HG03378 (cell line): ENCODE measurements around the gene DIPK2B.

Source experiments
- ATAC-seq: cut with Tn5 transposase; IDR thresholded peaks from one replicate; pipeline ENCODE4 v1.9.1; 2021; ENCODE audit warnings: mild to moderate bottlenecking, moderate library complexity; ENCODE audit not compliant: unreplicated experiment

DIPK2B gene, protein sequence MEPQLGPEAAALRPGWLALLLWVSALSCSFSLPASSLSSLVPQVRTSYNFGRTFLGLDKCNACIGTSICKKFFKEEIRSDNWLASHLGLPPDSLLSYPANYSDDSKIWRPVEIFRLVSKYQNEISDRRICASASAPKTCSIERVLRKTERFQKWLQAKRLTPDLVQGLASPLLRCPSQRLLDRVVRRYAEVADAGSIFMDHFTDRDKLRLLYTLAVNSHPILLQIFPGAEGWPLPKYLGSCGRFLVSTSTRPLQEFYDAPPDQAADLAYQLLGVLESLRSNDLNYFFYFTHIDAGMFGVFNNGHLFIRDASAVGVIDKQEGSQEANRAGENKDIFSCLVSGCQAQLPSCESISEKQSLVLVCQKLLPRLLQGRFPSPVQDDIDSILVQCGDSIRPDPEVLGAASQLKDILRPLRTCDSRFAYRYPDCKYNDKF

DNA sequence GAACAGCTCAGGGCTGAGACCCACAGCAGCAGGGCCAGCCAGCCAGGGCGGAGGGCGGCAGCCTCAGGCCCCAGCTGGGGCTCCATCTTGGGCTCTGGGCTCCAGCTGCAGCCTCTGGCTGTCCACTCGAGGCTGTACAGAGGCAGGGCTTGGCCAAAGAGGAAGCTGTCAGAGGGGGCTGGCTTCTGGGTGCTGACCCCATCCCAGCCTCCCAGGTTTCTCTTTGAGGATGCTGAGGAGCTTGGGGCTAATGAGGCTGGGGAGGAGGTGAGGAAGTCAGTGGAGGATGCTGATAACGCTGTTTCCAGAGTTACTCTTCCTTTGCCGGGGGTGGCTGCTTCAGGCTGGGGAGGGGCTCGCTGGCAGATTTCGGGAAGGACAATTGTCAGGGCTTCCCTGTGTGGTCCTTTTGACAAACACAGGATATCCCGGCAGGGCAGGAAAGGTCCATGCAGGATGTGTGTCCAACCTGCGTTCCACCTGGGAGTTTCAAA lies at the start of gene DIPK2B:
Gene DIPK2B (minus strand): TSS at position 136 of the 494 bp plus-strand sequence. CDS start 50 bp downstream, at position 86.
- no peak for ATAC-seq

DNA sequence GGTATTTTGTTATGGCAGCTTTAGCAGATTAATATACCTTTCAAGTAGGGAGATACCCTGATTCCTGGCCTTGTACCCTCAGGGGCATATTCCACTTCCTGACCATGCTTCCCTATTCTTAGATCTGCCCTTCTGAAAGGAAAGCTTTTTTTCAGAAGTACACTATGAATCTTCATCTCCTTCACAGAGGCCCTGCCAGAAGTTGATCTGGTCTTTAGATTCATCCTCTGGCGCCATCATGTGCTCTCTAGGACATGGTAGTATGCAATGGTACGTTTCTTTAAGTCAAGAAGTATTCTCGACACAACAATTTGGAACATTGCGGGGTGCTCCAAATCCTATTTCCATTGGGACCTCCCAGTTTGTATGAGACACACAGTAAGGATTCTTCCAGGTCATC lies 39.6 kb upstream of the DIPK2B start:
- no peak for ATAC-seq

DNA sequence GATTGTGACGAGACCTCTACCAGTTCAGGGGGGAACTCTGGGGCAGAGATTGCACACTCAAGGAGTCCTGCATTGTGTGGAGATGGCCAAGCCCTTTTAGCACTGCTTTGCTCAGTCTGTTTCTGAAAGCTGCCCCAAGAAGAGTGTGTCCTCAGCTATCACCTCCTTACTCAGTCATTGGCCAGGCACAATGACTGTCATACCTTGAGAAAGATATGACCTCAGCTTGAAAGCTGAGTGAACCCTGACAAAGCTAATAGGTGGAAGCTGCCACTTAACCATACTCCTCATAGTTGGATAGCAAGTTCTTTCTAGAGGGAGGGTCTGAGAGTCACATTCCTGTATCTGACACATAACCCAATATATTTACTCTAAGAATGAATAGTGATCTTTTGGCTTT lies 37.8 kb upstream of the DIPK2B start:
- no peak for ATAC-seq

DNA sequence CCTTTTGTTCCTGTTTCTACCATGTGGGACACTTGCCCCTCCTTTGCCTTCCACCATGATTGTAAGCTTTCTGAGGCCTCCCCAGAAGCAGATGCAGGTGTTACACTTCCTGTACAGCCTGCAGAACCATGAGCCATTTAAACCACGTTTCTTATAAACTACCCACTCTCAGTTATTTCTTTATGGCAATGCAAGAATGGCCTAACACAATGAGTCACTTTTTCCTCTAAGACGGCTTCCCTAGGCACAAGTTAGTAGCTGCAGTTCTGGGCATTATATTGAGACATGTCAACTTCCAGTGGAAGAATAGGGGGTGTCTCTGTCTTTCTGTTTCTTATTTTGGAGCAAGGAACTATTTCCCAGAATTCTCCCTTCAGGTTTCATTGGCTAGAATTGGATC lies 32.9 kb upstream of the DIPK2B start:
- no peak for ATAC-seq

DNA sequence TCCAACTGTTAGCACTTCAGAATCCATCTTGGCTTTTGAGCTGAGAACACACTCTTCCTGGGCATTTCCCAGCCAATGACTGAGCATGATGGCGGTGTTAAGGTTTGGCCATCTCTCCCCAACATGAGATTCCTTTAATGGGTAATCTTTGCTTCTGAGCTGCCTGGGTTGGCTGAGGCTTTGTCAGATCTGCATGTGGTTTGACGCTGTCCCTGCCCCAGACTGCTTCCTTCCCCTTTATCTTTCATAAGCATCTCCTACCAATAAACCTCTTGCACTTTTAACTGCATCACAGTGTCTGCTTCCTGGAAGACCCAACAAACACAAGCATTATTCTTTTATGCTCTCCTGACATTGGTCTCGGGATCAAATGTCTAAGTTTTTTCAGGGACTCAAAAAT lies 31.5 kb upstream of the DIPK2B start:
- ATAC-seq: no peak

DNA sequence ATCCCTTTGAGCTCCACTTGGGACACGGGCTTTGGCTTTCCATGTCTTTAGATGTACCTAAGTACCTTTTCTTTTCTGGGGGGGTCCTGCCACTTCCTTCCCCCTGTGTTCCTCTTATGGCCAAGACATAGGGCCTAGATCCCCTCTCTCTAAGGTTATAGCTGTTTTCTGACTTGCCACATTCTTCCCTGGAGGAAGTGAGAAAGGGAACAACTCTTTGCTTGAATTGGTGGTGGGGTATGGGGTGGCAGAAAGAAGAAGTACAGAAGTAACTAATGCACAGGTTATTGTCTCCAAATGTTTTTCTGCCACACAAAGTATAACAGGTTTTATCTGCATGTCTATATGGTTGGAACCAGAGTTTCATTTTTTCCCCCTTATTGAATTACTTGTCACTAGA lies 29.7 kb upstream of the DIPK2B start:
- ATAC-seq: no peak

DNA sequence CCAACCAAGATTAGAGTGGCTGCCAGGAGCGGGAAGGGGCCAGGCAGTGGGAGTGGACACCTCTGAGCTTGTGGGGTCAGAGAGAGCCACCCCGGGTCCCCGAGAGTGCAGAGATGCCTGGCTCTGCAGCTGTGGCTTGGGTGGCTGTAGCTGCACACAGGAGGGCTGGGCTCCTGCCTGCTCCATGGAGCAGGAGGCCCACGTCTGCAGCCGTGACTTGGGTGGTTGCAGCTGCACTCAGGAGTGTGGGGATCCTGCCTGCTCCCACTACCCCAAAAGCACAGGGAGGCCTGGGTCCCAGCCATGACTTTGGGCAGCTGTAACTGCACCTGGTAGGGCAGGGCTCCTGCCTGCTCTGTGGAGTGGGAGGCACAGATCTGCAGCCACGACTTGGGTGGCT lies 28.7 kb upstream of the DIPK2B start:
- ATAC-seq: no peak

DNA sequence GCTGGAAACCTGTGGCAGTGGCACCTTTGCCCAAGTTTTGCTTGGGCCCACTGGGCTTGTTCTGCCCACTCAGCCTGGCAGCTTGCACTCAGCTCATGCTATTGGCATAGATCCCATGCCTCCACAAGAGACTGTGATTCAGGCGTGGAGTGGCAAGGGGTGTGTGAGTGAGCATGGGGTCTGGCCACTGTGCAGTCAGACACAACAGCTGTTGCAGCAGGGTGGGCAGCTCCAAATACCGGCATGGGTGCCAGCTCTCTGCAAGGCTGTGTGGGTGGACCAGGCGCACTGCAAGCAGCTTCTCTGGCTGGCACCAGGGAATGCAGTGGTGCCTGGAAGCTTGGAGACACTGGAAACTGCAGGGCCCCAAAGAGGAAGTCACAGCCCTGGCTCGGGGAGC lies 27.4 kb upstream of the DIPK2B start:
- no peak for ATAC-seq

DNA sequence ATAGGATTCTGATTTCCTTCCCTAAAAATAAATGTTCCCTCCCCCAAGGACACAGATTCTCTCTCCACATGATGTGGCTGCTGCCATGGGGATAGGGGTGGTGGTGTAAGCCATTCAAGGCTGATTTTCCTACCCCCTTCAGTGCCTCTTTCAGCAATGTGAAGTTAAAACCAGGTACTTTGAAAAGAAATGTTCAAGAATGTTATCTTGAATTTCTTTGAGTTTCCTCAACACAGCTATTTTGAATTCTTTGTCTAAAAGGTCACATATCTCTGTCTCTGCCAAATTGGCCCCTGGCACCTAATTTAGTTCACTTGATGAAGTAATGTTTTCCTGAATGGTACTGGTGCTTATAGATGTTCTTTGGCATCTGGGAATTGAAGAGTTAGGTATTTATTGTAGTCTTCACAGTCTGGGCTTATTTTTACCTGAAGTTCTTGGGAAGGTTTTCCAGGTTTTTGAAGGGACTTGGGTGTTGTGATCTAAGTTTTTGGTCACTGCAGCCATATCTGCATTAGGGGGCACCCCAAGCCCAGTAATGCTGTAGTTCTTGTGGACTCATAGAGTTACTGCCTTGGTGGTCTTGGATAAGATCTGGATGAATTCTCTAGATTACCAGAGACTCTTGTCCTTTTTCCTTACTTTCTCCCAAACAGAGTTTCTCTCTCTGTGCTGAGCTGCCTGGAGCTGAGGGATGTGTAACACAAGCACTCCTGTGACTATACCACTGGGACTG lies 7.6 kb upstream of the DIPK2B start:
- no peak for ATAC-seq

DNA sequence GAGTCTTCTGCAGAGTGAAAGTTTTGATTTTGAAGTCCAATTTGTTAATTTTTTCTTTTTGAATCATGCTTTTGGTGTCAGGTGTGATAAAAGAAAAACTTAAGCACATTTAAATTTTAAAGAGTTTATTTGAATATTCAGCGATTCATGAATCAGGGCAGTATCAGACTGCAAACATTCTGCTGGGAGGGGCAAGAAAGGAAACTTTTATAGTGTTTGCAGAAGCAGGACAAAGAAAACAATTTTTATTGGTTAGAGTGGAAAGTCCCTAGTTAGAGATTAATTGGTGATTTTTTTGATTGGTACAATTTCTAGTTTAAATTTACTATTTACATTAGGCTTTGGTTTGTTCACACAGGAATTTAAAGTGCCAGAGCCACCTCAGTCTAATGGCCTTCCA lies 1.5 kb upstream of the DIPK2B start:
- no peak for ATAC-seq

DNA sequence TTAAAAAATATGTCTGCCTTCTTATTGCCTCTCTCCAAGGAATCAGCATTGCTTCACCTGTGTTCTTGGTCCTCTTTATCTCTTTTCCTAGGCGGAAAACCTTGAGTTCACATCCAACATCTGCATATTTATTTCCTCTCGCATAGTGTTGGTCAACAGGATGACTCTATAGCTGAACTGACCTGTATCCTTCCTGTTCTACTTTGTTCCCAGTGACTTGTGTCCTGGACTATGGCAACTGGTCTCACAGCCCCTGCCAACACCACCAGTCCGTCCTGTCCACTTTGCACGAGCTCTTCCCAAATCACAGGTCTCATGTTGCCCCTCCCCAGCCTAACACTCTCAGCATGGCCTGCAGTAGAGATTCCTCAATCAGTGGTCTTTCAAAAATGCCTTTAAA lies 2.0 kb downstream of the DIPK2B start:
- no peak for ATAC-seq

DNA sequence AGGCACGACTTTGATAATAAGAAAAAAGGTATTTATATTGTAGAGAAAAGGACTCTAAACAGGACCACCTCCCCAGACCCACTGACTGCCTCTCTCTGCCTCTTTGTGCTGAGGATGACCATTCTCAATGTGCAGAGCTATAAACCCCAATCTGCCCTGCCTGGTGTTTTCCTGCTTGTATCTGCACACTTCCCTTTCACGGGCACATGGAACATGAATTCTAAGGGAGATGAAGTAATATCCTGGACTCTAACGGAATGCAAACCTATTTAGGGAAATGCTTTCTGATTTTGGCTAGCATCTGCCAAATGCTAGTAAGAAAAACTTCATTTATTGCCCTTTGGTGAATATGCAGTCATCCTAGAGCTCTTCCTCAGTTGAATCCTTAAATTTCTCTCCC lies 2.4 kb downstream of the DIPK2B start:
- ATAC-seq: no peak

DNA sequence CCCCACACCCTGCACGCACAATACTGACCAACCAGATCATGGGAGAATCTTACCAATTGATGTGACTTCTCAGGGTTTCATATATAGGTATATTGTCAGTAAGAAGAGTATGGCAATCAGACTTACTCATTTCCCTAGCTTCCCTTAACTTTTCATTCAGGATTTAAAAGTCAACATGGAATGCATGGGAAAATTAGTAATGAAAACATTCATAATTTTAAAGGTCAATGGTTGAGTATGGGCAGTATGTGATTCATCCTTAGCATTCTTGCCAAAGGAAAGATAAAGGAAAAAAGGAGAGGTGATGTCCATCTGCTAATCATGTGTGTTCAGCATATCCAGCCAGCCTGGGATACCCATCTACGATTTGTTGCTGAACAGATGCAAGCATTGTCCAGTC lies 4.0 kb downstream of the DIPK2B start:
- ATAC-seq: no peak

DNA sequence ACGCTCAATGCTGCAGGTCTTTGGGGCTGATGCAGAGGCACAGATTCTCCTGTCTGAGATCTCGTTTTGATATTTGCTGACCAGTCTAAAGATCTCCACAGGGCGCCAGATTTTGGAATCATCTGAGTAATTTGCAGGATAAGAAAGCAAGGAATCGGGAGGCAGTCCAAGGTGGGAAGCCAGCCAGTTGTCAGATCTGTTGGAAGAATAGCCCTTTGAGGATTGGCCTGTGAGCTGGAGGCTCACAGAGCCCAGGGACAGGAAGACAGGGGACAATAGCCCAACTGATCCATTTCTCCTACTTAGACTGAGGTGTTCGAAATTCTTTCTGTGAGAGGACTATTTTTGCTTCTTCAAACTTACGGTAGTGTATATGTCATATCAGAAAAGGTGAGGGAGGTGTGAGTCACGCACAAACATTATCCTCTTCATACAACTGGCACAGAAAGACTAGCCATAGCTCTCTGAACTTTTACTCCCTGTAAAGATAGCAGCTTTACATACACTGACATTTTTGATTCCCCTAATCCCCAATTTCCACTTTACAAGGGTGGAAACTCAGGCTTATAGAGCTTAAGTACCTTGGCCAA lies 8.8 kb downstream of the DIPK2B start:
- no peak for ATAC-seq

DNA sequence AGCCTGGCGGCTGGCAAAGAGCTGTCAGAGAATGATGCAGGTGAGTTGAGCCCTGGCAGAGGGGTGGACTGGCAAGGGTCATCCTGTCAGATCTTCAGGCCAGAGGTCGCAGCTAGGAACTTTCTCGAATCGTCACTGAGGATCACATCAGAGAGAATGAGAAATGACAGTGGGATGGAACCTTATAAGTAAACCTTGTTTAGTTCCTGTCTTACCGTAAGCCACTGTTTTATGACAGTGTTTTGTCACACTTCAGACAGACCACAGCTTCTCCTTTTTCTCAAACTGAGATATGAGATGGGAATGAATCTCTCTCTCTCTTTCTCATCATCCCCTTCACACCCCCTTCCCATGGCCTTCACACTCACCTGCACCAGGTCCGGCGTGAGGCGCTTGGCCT lies 9.3 kb downstream of the DIPK2B start:
- ATAC-seq: no peak

DNA sequence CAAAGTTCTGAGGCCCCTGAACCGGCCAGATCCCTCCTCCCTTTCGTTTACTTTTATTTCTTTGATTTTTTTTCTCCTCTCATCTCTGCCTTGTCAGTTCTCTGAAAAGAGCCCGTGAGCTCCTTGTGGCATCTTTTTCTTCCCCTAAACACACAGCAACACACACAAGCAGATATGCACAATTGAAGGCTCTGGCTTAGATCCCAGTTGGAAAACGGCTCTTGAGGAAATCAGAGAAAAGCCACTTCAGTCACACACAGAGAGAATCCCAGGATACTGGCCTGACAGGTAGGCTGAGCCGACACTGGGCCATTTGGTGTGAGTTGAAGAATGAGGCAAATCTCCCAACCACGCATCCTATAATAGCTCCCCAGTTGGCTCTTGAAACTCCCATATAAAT lies 12.9 kb downstream of the DIPK2B start:
- no peak for ATAC-seq

DNA sequence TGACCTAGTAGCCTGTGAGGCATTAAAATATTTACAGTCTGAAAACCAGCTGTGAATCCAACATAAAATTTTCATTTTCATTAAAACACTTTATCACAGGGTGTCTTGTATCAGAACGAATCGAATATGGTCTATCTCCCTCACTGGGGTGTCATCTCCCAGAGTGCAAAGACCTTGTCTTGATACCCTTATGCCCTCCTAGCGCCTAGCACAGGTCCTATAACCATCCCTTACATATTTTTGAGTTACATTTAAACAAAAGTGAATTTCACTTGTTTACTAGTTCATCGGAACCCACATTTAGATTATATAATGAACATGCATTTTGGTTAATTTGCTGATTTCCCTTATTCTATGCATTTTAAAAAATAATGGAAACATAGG lies 14.0 kb downstream of the DIPK2B start:
- peak; percentile 22 for ATAC-seq

DNA sequence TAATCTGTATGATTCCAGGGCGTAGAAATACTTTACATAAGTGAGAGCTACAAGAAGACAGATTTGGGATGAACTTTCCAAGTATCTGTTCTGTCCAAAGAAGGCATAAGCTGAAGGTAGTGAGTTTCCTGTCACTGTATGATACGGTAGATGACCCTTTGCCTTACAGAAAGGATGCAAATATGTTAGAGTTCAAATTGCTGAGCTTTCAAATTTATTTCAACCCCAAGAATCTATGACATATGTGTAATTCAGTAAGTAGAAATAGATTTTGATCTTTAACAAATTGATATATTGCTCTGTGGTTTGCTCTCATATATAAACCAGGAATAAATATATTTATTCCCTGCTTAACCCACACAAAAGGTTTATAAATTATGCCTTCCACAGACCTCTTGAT lies 16.5 kb downstream of the DIPK2B start:
- ATAC-seq: no peak

DNA sequence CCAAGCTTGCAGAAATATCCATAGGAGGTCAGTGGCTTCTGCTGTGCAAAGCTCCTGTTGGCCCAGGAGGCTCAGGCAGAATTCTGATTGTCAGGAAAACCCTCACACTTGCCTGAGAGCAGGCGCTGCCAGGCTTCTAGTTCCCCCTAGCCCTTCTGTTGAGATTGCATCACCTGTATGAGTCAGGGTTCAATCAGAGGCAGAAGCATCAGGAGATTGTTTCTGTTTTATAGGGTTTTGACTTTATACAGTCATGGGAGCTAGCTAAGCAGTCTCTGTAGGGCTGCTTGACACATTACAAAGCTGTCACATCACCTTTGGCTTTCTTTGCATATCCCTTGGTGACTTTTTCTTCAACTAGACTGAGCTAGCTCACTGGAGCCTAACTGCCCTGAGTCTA lies 27.8 kb downstream of the DIPK2B start:
- no peak for ATAC-seq

DNA sequence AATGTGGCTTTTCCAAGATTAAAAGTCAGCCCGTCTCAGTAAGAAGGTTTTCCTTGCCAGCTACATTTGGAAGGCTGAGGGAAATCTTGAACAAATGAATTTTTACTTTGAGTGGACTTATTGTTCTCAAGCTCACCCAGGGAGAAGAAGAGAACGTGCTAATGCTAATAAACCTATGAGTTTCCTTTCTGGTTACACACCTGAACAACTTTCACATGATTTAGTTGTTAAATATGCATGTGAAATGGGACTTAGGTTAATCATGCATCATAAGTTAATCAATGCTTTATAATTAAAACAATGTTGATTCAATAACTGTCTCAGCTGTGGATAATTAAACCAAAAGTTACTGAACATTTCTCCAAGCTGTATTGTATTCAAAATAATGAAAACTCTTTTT lies 33.9 kb downstream of the DIPK2B start:
- no peak for ATAC-seq

DNA sequence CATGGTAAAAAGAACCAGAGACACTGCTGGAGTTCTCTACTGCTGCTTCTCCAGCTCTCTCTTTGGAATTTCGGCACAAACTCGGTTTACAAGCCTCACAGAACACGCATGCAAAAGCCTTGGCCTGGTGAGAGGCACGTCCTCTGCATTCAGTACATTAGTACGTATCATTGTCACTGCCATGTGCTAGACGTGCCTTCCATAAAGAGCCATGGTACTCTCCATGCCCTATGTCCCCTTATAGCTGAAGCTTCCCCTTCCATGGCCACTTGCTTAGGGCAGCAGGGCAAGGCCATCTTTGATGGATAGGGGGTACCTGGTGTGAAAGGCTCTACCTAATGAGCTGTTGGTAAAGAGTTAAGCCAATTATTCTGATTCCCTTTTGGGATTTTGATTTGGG lies 35.0 kb downstream of the DIPK2B start:
- no peak for ATAC-seq

DNA sequence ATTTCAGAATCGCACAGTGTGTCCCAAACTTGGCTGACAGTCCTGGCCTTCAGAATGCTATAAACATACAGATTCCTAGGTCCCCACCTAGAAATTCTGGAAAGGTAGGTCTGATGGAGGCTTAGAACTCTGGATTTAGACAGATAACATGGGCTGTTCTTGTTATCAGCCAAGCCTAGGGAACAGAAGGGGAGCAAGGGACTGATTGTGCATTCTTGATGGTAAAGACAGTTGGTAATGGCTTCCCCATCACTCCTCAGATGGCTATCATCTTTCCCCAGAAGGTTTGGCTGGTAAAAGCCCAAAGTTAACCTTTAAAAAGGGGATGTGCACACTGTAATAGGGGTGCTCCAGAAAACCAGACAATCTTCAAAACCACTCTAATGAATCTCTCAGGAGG lies 35.7 kb downstream of the DIPK2B start:
- no peak for ATAC-seq
